HG03103 (cell line): Measurements from ENCODE around the gene CLPTM1L.

Experiments
- ATAC-seq: cut with Tn5 transposase; IDR thresholded peaks from one replicate; pipeline ENCODE4 v1.9.1; 2021; ENCODE audit warnings: low read depth; ENCODE audit not compliant: unreplicated experiment

The CLPTM1L gene

GRCh38 chr5:1344975-1345838 lies at the start of gene CLPTM1L:
Gene CLPTM1L, minus strand, starts transcription at chr5:1345099. Its CDS starts 258 bp downstream, at chr5:1344841.
- peak; percentile 67 for ATAC-seq

- no peak for ATAC-seq
These were observed 48.9 kb upstream of the CLPTM1L start for GRCh38 chr5:1393571-1394501.

GRCh38 chr5:1392801-1393565 lies 48.1 kb upstream of the CLPTM1L start:
- ATAC-seq, result no peak

- ATAC-seq, result no peak
These were observed 47.4 kb upstream of the CLPTM1L start for GRCh38 chr5:1392261-1392660.

- no peak for ATAC-seq
These were observed 46.8 kb upstream of the CLPTM1L start for GRCh38 chr5:1391691-1392090.

- ATAC-seq, result no peak
These were observed 46.1 kb upstream of the CLPTM1L start for GRCh38 chr5:1390861-1391600.

GRCh38 chr5:1390333-1390732 lies 45.4 kb upstream of the CLPTM1L start:
- ATAC-seq, result no peak

GRCh38 chr5:1388383-1388967 lies 43.6 kb upstream of the CLPTM1L start:
- ATAC-seq, result no peak

- no peak for ATAC-seq
These were observed 43.0 kb upstream of the CLPTM1L start for GRCh38 chr5:1387876-1388275.

GRCh38 chr5:1387059-1387755 lies 42.3 kb upstream of the CLPTM1L start:
- ATAC-seq, result no peak

- peak; percentile 33 for ATAC-seq
These were observed 41.4 kb upstream of the CLPTM1L start for GRCh38 chr5:1386274-1386717.

- peak; percentile 91 for ATAC-seq
These were observed 40.7 kb upstream of the CLPTM1L start for GRCh38 chr5:1385395-1386273.

GRCh38 chr5:1384521-1384920 lies 39.6 kb upstream of the CLPTM1L start:
- ATAC-seq, result no peak

- no peak for ATAC-seq
These were observed 39.0 kb upstream of the CLPTM1L start for GRCh38 chr5:1383886-1384401.

GRCh38 chr5:1383344-1383743 lies 38.4 kb upstream of the CLPTM1L start:
- no peak for ATAC-seq

- no peak for ATAC-seq
These were observed 37.4 kb upstream of the CLPTM1L start for GRCh38 chr5:1382248-1382700.

GRCh38 chr5:1381370-1382247 lies 36.7 kb upstream of the CLPTM1L start:
- no peak for ATAC-seq
